Right cardiac atrium (tissue), 5 donors: ENCODE measurements around the gene ACTN1. TPM values are rescaled to one million over a fixed set of nuclear protein-coding genes. Genes with fewer than 3 reads are reported as not detected.

Source experiments
- ATAC-seq, 2 donors: fragments of 200-7000 bp; cut with Tn5 transposase; one replicate each; pipeline versions ENCODE4 v1.8.0 to v1.9.1; 2020; ENCODE audit warnings: moderate library complexity in 2 of 2, mild to moderate bottlenecking in 1 of 2
- DNase-seq, 3 donors: peaks; one replicate each; pipeline ENCODE4 v3.0.0-alpha.2; 2020
- H3K27ac ChIP-seq: one replicate; pipeline ENCODE4 v1.5.1; 2013; ENCODE audit warnings: mild to moderate bottlenecking, low read length, control low read depth, moderate library complexity
- H3K27me3 ChIP-seq: one replicate; pipeline ENCODE4 v1.6.1; 2013; ENCODE audit not compliant: control insufficient read depth, insufficient read depth
- H3K4me1 ChIP-seq: one replicate; pipeline ENCODE4 v1.6.1; 2013; ENCODE audit warnings: low read length; ENCODE audit not compliant: control insufficient read depth, insufficient read depth
- H3K4me3 ChIP-seq: one replicate; pipeline ENCODE4 v1.5.1; 2013; ENCODE audit warnings: low read length, control low read depth
- H3K9me3 ChIP-seq: one replicate; pipeline ENCODE4 v1.6.1; 2013; ENCODE audit warnings: low read length; ENCODE audit not compliant: control insufficient read depth
- WGBS: extraction: QIAGEN DNeasy Blood & Tissue Kit; methylation state at CpG from one replicate; pipeline ENCODE4 v1.1.7; 2013; 5-methylcytosine and 5-hydroxymethylcytosine counted together
- intact Hi-C, 4 donors: fragments of 100-400 bp; cut with DNase I; formaldehyde crosslinking; loops; one replicate each; pipeline versions ENCODE4 v1.11.0 to v1.14.0; 2022 to 2023
- polyA plus RNA-seq: library from polyadenylated mRNA; stranded (reverse); fragments of 200-250 nt; gene quantifications from one replicate; pipeline ENCODE4 v1.2.3, GENCODE V29; 2013
- total RNA-seq, 4 donors: library from RNA; stranded (reverse); fragmentation: NEBNext Ultra II Directional; extraction: Animal tissue kit (Norgen Biotek cat#: 25700); gene quantifications; one replicate each; pipeline ENCODE4 v1.2.1, GENCODE V29; 2021
- donor health status: healthy with polysubstance abuse.
- donor health status: DM: no; HTN: yes; CAD: no.
- donor health status: DM: no; HTN: no; CAD: no.
- donor health status: DM: no; HTN: yes; CAD: no; lungs with severe emphysema.
- donor health status: DM: yes; HTN: yes; CAD: no.

The ACTN1 gene
- total and polyA plus RNA-seq, 5 donors: 80.5 to 305 (median 155) TPM

- WGBS: 19% methylated on average over 19 of the region's 19 CpGs
- no peaks in the 10 kb centered on the region for H3K27me3 ChIP-seq
- ATAC-seq (peak; percentile 86 to 88), DNase-seq (peak; percentile 75 to 93 (median 91))
- H3K4me1 ChIP-seq: no peaks in the 10 kb centered on the region
- intact Hi-C loops: no loop called here
- no peak overlapping the region for H3K27ac ChIP-seq
- no peaks in the 10 kb centered on the region for H3K9me3 ChIP-seq
- H3K4me3 ChIP-seq: peak overlapping the region; percentile 11
These were observed 135.5 kb downstream of the ACTN1 start for GRCh38 chr14:68843471-68844209.

DNA sequence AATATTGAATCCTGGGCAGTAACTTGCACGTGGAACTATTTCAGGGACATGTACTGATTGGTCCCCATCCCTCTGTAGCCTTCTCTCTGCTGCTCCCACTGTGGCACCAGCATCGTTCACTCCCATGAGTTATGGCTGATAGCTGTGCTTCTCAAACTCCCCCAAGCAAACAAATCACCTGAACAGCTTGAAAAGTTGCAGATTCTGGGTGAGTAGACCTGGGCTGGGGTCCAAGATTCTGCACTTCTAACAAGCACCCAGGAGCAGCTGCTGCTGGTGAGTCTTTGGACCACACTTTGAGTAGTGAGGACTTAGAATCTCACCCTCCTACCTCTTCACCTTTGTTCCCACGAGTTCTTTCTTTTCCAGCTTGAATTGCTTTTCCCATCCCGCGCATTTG is 136.8 kb downstream of the ACTN1 start:
- DNase-seq: no peak
- Histone ChIP-seq H3K27ac (no peak overlapping the region), H3K4me3 (no peak overlapping the region), H3K27me3 (no peaks in the 10 kb centered on the region), H3K4me1 (no peaks in the 10 kb centered on the region), H3K9me3 (no peaks in the 10 kb centered on the region)
- ATAC-seq: no peak
- intact Hi-C loops: no loop called here
- 78% methylated on average over 5 of the region's 5 CpGs for WGBS

- no peaks in the 10 kb centered on the region for H3K27me3 ChIP-seq
- DNase-seq (no peak), ATAC-seq (no peak)
- intact Hi-C loops: no loop called here
- 57% methylated on average over 6 of the region's 6 CpGs for WGBS
- H3K4me3 ChIP-seq: no peak overlapping the region
- no peak overlapping the region for H3K27ac ChIP-seq
- no peaks in the 10 kb centered on the region for H3K4me1 ChIP-seq
- H3K9me3 ChIP-seq: no peaks in the 10 kb centered on the region
These were observed 137.9 kb downstream of the ACTN1 start for GRCh38 chr14:68841016-68841809.

GRCh38 chr14:68840454-68840853 is 138.6 kb downstream of the ACTN1 start:
- ATAC-seq (no peak), DNase-seq (no peak)
- intact Hi-C loops: no loop called here
- WGBS: 98% methylated on average over 2 of the region's 2 CpGs
- no peak overlapping the region for H3K4me3 ChIP-seq
- no peak overlapping the region for H3K27ac ChIP-seq
- H3K4me1 ChIP-seq: no peaks in the 10 kb centered on the region
- H3K27me3 ChIP-seq: no peaks in the 10 kb centered on the region
- no peaks in the 10 kb centered on the region for H3K9me3 ChIP-seq

- no peaks in the 10 kb centered on the region for H3K27me3 ChIP-seq
- 46% methylated on average over 1 of the region's 1 CpG for WGBS
- DNase-seq (no peak), ATAC-seq (no peak)
- H3K4me1 ChIP-seq: no peaks in the 10 kb centered on the region
- H3K27ac ChIP-seq: no peak overlapping the region
- intact Hi-C loops: no loop called here
- H3K9me3 ChIP-seq: no peaks in the 10 kb centered on the region
- H3K4me3 ChIP-seq: no peak overlapping the region
These were observed 143.0 kb downstream of the ACTN1 start for GRCh38 chr14:68836082-68836481.

DNA sequence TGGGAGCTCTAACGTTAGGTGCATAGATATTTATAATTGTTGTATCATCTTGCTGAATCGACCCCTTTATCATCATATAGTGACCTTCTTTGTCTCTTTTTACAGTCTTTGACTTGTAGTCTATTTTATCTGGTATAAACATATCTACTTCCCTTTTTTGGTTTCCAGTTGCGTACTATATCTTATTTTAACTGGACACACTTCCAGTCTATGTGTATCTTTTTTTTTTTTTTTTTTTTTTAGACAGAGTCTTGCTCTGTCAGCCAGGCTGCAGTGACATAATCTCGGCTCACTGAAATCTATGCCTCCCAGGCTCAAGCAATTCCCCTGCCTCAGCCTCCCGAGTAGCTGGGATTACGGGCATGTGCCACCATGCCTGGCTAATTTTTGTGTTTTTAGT is 144.3 kb downstream of the ACTN1 start:
- no peaks in the 10 kb centered on the region for H3K4me1 ChIP-seq
- H3K27ac ChIP-seq: no peak overlapping the region
- intact Hi-C loops: no loop called here
- no peak overlapping the region for H3K4me3 ChIP-seq
- ATAC-seq (no peak), DNase-seq (no peak)
- no peaks in the 10 kb centered on the region for H3K9me3 ChIP-seq
- 68% methylated on average over 6 of the region's 6 CpGs for WGBS
- H3K27me3 ChIP-seq: no peaks in the 10 kb centered on the region

- H3K9me3 ChIP-seq: no peaks in the 10 kb centered on the region
- no peak for DNase-seq
- H3K27ac ChIP-seq: no peak overlapping the region
- intact Hi-C loops: loop anchor here in 1 of 4 donors (5.0 kb wide), 1 partner anchor 946 kb away; no protein-coding TSS in a partner anchor
- H3K4me1 ChIP-seq: no peaks in the 10 kb centered on the region
- H3K4me3 ChIP-seq: no peak overlapping the region
- no peaks in the 10 kb centered on the region for H3K27me3 ChIP-seq
- no peak for ATAC-seq
These were observed 150.4 kb downstream of the ACTN1 start for GRCh38 chr14:68828698-68829097.

DNA sequence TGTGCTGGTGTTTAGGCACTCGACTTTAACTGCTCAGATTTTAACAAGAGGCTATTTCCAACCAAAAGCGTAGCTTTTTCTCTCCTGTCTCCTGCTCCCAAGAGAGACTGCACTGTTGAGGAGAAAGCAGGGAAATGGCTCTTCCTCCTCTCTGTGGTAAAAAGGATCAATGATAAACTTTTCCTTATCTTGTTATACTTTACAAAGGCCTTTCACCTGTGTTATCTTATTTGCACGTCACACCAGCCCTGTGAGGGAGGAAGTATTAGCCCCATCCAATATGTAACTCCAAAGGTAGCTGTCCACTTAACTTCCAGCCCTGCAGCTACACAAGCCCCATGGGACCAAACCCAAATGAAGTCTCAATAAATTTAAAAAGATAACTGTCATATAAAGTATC is 153.4 kb downstream of the ACTN1 start:
- intact Hi-C loops: loop anchor here in 1 of 4 donors (5.0 kb wide), 1 partner anchor 943 kb away; no protein-coding TSS in a partner anchor
- Histone ChIP-seq H3K4me3 (no peak overlapping the region), H3K27ac (no peak overlapping the region), H3K27me3 (no peaks in the 10 kb centered on the region), H3K4me1 (no peaks in the 10 kb centered on the region), H3K9me3 (no peaks in the 10 kb centered on the region)
- 82% methylated on average over 3 of the region's 3 CpGs for WGBS
- DNase-seq (no peak), ATAC-seq (no peak)

GRCh38 chr14:68824517-68825347 is 154.4 kb downstream of the ACTN1 start:
- peak; percentile 94 for ATAC-seq

DNA sequence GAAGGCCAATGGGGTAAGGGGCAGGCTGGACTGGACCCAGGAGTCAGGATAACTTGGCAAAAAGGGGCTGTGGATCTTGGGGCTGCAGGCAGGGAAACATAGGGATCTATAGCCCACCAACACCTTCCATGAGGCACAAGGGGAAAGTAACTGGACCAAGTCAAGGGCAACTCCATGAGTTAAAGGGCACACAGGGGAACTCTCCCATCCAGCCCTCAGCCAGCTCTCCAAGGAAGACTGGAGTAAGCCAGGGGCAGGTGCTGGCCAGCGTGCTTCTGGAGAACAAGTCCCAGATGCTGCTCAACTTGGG is 154.9 kb downstream of the ACTN1 start:
- DNase-seq (no peak), ATAC-seq (no peak)
- H3K4me1 ChIP-seq: no peaks in the 10 kb centered on the region
- intact Hi-C loops: loop anchor here in 2 of 4 donors (5.0 kb wide), 1 partner anchor 887 kb away; no protein-coding TSS in a partner anchor
- H3K27me3 ChIP-seq: no peaks in the 10 kb centered on the region
- 100% methylated on average over 1 of the region's 1 CpG for WGBS
- H3K4me3 ChIP-seq: no peak overlapping the region
- no peaks in the 10 kb centered on the region for H3K9me3 ChIP-seq
- no peak overlapping the region for H3K27ac ChIP-seq

More at GRCh38 chr14:68824517-68825347, 154.4 kb downstream of the ACTN1 start:
- no peak overlapping the region for H3K27ac ChIP-seq
- WGBS: 23% methylated on average over 11 of the region's 11 CpGs
- intact Hi-C loops: loop anchor here in 2 of 4 donors (5.0 kb wide), 2 partner anchors 887 to 942 kb away; no protein-coding TSS in a partner anchor
- peak; percentile 91 to 97 (median 95) for DNase-seq
- H3K4me3 ChIP-seq: no peak overlapping the region
- H3K9me3 ChIP-seq: no peaks in the 10 kb centered on the region
- H3K4me1 ChIP-seq: no peaks in the 10 kb centered on the region
- H3K27me3 ChIP-seq: no peaks in the 10 kb centered on the region
